ENCODE data around the gene PCNX2. TPM values are rescaled to one million over a fixed set of nuclear protein-coding genes. Genes with fewer than 3 reads are reported as not detected.
A peak's percentile ranks its signal among the peaks of the same experiment; 100 is the strongest.

The PCNX2 gene
- total and polyA plus RNA-seq, 10 of the 15 experiments (the other 5 are each of a cell fraction or from before 2014, with no cell fraction given) = 2.1 to 16.4 (median 8.1) TPM

GRCh38 chr1:233138788-233139585, 156.5 kb downstream of the PCNX2 start:
- FAIRE-seq (peak; percentile 27), DNase-seq (ENCODE audit: low read depth, low spot score) (no peak), ATAC-seq (no peak)
- TF ChIP-seq POLR2AphosphoS2 (IDR thresholded peaks at IDR 0.05; ENCODE audit: low read depth, low read length) (no peak), WRNIP1 (IDR thresholded peaks at IDR 0.05; ENCODE audit: borderline replicate concordance, low read depth, low read length) (no peak), ZNF622 (IDR thresholded peaks at IDR 0.05) (no peak), BACH1 (IDR thresholded peaks at IDR 0.05; ENCODE audit: borderline replicate concordance) (no peak), NR2C2 (IDR thresholded peaks at IDR 0.05; ENCODE audit: borderline replicate concordance, control insufficient read depth, insufficient read length, low read depth) (no peak)
- Histone ChIP-seq H3K4me3 (no peak overlapping the region), H3K9ac (ENCODE audit: control insufficient read depth, insufficient read depth, low read length) (no peak overlapping the region), H4K20me1 (ENCODE audit: control insufficient read depth, insufficient read depth) (no peaks in the 10 kb centered on the region), H3K27me3 (replicated peaks in 1 of 2; ENCODE audit: control insufficient read depth in 2 of 2, insufficient read depth in 2 of 2, low read length in 1 of 2) (no peaks in the 10 kb centered on the region), H3K4me2 (ENCODE audit: control insufficient read depth, insufficient read depth) (no peak overlapping the region), H2AFZ (ENCODE audit: control insufficient read depth, low read depth, low read length) (no peak overlapping the region), H3K36me3 (ENCODE audit: control insufficient read depth in 2 of 2, insufficient read depth in 2 of 2, low read length in 1 of 2) (no peaks in the 10 kb centered on the region), H3K79me2 (ENCODE audit: control insufficient read depth, insufficient read depth, low read length) (no peaks in the 10 kb centered on the region), H3K9me3 (replicated peaks; ENCODE audit: control insufficient read depth, insufficient read depth, low read length) (no peaks in the 10 kb centered on the region), H3K27ac (ENCODE audit: control insufficient read depth, insufficient read depth) (no peak overlapping the region), H3K4me1 (ENCODE audit: control insufficient read depth, insufficient read depth, low read length) (no peaks in the 10 kb centered on the region)
- POLR2A ChIA-PET = no interaction called here
- SMC1A ChIA-PET (ENCODE audit: uncharacterized antibody, unreplicated experiment) = no interaction called here
- CTCF ChIA-PET = no interaction called here
- RAD21 ChIA-PET (ENCODE audit: unreplicated experiment) = no interaction called here
- 87% methylated on average over 4 of the region's 4 CpGs for WGBS (ENCODE audit: insufficient coverage, insufficient replicate concordance, low lambda C conversion rate, missing lambda C conversion rate)
- intact Hi-C loops (cut with micrococcal nuclease; ENCODE audit: unreplicated experiment) = no loop called here
- BruUV-seq (replicated peaks) = no TSS peak
- in situ Hi-C loops (cut with MboI) = no loop called here

GRCh38 chr1:233135833-233136232, 159.7 kb downstream of the PCNX2 start:
- POLR2A ChIA-PET = no interaction called here
- SMC1A ChIA-PET (ENCODE audit: uncharacterized antibody, unreplicated experiment) = no interaction called here
- in situ Hi-C loops (cut with MboI) (no loop called here), intact Hi-C loops (cut with micrococcal nuclease; ENCODE audit: unreplicated experiment) (no loop called here)
- FAIRE-seq = no peak
- Histone ChIP-seq H3K9me3 (replicated peaks; ENCODE audit: control insufficient read depth, insufficient read depth, low read length) (no peaks in the 10 kb centered on the region), H3K27ac (ENCODE audit: control insufficient read depth, insufficient read depth) (no peak overlapping the region), H3K4me1 (ENCODE audit: control insufficient read depth, insufficient read depth, low read length) (no peaks in the 10 kb centered on the region), H3K9ac (ENCODE audit: control insufficient read depth, insufficient read depth, low read length) (no peak overlapping the region), H3K79me2 (ENCODE audit: control insufficient read depth, insufficient read depth, low read length) (no peaks in the 10 kb centered on the region), H3K4me3 (no peak overlapping the region), H4K20me1 (ENCODE audit: control insufficient read depth, insufficient read depth) (no peaks in the 10 kb centered on the region), H3K27me3 (replicated peaks in 1 of 2; ENCODE audit: control insufficient read depth in 2 of 2, insufficient read depth in 2 of 2, low read length in 1 of 2) (no peaks in the 10 kb centered on the region), H2AFZ (ENCODE audit: control insufficient read depth, low read depth, low read length) (no peak overlapping the region), H3K36me3 (ENCODE audit: control insufficient read depth in 2 of 2, insufficient read depth in 2 of 2, low read length in 1 of 2) (no peaks in the 10 kb centered on the region), H3K4me2 (ENCODE audit: control insufficient read depth, insufficient read depth) (no peak overlapping the region)
- no peak for ATAC-seq
- DNase-seq (ENCODE audit: low read depth, low spot score) = no peak
- RAD21 ChIA-PET (ENCODE audit: unreplicated experiment) = no interaction called here
- BruUV-seq (replicated peaks) = no TSS peak
- CTCF ChIA-PET = no interaction called here
- TF ChIP-seq HCFC1 (IDR thresholded peaks at IDR 0.05; ENCODE audit: low read length) (no peak), IKZF2 (IDR thresholded peaks at IDR 0.05) (no peak), POU2F2 (IDR thresholded peaks at IDR 0.05; ENCODE audit: borderline replicate concordance, low read depth, low read length) (no peak), SRF (IDR thresholded peaks at IDR 0.05; ENCODE audit: low read depth in 2 of 2, low read length in 2 of 2) (no peak), USF2 (IDR thresholded peaks at IDR 0.05; ENCODE audit: borderline replicate concordance, low read depth, low read length) (no peak), KAT2A (conservative IDR thresholded peaks at IDR 0.05; ENCODE audit: control insufficient read depth, low read depth, low read length) (no peak), SUPT20H (IDR thresholded peaks at IDR 0.05; ENCODE audit: borderline replicate concordance, control insufficient read depth, low read depth, low read length) (no peak), ATF3 (IDR thresholded peaks at IDR 0.05; ENCODE audit: borderline replicate concordance, extremely low read depth, low read depth, low read length) (no peak), MYC (IDR thresholded peaks at IDR 0.05; ENCODE audit: insufficient read depth, insufficient read length, insufficient replicate concordance, low read length, severe bottlenecking) (no peak), IKZF1 (conservative IDR thresholded peaks at IDR 0.05) (no peak), HDGF (IDR thresholded peaks at IDR 0.05) (no peak)

All from GM12878 (cell line).